Adrenal gland (tissue), 5 donors: Measurements from ENCODE around the gene SOX1.

Source experiments
- CTCF ChIP-seq, 6 experiments: fragments of 450-650 bp in 4 of 6; fragments of 200-600 bp in 2 of 6; sonication (generic) in 1 of 6; IDR thresholded peaks; 1 replicate in 5 of 6; 2 replicates in 1 of 6; pipeline versions ENCODE4 v1.5.1 to v1.8.0; 2016 to 2021; ENCODE audit warnings: antibody characterized with exemption in 6 of 6, mild to moderate bottlenecking in 2 of 6, moderate library complexity in 1 of 6
- POLR2A ChIP-seq, 2 donors: fragments of 450-650 bp; IDR thresholded peaks; one replicate each; pipeline ENCODE4 v1.6.1; 2017; ENCODE audit warnings: antibody characterized with exemption in 2 of 2, mild to moderate bottlenecking in 2 of 2, moderate library complexity in 1 of 2
- donor health status: DM: no; HTN: no; CAD: no.

DNA sequence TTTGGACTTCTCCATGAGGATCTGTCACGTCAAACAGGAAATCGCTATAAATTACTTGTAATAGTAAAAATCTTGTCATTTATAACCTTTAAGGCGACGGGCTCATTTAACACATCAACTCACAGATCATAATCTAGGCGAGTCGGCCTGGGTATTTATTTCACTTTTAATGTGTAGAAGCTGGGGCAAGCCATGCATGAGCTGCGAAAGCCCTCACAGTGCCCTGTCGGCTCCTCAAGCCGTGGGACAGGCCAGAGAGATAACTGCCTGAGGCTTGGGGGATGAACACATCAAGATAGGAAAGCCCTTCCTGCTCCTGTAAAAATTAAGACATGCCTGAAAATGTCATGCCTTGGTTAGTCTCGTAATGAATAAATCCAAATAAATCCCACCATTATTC lies 30.8 kb downstream of the SOX1 start:
- TF ChIP-seq CTCF (IDR thresholded peaks at IDR 0.05): no peak
- no peak for TF ChIP-seq POLR2A (IDR thresholded peaks at IDR 0.05)
